Activated CD4-positive, alpha-beta T cell treated with anti-CD3 and anti-CD28 coated beads for 24 hours (primary cell): Measurements from ENCODE around the gene ASB15.
A peak's percentile ranks its signal among the peaks of the same experiment; 100 is the strongest.
"Not testable (repeated sequence)": the region's sequence is repeated elsewhere in the genome, so short reads cannot be mapped to it uniquely, and the experiment has no call there.

Source experiments
- DNase-seq, 2 donors: peaks; one replicate each; pipeline ENCODE4 v3.0.0-alpha.2; 2020; ENCODE audit warnings: low read depth in 2 of 2

Gene ASB15

DNA sequence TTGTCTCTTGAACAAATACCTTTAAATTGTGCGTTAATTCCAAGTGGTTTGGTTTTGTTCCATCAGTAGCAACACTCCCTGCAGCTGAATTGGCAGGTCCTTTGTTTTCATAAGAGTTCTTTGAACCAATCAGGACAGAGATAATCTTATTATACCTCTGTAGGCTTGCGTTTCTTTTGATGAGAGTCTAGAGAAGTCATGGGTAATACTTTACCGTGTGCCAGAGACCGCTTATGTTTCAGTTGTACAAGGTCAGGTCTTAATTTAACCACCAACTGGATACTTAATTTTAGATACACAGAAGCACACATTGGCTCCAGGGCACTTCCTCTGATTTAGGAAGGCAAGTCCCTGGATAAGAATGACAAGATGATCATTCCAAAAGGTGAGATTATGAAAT is at the start of gene ASB15:
ASB15 (plus strand) TSS at position 292 of the 400 bp plus-strand sequence. CDS start 12,682 bp downstream, outside the sequence.
- no peak for DNase-seq

DNA sequence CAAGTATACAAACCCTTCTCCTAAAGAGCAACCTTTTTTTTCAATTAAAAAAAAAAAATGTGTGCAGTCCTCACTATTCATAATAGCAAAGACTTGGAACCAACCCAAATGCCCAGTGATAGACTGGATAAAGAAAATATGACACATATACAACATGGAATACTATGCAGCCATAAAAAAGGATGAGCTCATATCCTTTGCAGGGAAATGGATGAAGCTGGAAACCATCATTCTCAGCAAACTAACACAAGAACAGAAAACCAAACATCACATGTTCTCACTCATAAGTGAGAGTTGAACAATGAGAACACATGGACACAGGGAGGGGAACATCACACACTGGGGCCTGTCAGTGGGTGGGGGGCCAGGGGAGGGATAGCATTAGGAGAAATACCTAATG is 49.5 kb upstream of the ASB15 start:
- not testable (repeated sequence) for DNase-seq

DNA sequence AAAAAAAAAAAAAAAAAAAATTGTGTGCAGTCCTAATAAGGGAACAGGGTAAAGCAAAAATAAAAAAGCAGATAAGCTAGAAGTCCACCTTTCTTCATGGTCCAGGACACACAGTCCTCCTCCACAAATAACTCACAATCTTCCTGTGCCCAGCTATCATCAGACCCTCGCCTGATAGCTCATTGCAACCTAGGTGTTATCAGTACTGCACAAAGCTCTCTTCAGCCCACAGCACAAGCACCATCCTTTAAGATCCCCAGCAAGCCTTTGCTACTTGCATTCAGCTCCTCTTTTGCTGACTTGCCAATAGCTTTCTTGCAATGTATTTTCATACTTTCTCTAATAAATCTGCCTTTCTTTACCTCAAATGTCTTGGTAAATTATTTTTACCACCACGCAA is 49.0 kb upstream of the ASB15 start:
- DNase-seq: no peak

DNA sequence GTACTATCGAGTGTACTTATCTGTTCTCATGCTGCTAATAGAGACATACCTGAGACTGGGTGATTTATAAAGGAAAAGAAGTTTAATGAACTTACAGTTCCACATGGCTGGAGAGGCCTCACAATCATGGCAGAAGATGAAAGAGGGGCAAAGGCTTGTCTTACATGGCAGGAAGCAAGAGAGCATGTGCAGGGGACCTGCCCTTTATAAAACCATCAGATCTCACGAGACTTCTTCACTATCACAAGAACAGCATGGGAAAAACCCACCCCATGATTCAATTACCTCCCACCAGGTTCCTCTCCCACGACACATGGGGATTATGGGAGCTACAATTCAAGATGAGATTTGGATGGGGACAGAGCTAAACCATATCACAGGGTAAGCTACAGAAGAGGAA is 48.5 kb upstream of the ASB15 start:
- no peak for DNase-seq

DNA sequence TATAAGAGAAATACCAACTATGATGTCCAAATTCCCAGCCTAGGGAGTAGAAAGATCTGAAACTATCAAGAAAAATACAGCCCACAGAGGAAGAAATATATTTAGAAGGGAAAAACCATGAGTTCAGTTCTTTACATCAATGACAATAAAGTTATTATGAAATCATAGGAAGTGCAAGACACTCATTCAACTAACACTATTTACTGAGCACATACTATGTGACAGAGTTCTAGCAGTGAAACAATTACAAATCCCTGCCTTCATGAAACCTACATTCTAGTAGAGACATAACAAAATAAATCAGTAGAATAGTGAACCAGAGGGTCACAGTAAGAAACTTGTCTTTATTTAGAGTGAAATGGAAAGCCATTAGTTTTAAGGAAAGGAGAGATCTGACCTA is 46.1 kb upstream of the ASB15 start:
- no peak for DNase-seq

DNA sequence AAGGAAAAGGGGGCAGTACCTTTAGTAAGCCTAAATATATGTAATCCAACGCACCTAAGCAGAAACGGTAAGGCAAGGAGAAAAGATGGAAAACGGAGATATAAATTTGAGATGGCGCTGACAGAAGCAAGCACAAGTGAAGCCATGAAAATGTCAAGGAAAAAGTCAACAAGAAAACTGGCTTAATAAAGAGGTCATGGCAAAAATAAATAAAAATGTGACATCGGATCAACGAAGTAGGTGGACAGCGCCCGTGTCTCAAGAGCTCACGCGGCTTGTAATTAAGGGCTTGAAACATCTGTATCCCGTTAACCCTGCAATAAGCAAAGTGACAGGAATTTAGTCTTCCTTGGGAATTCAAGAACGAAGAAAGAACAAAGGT is 44.6 kb upstream of the ASB15 start:
- no peak for DNase-seq

DNA sequence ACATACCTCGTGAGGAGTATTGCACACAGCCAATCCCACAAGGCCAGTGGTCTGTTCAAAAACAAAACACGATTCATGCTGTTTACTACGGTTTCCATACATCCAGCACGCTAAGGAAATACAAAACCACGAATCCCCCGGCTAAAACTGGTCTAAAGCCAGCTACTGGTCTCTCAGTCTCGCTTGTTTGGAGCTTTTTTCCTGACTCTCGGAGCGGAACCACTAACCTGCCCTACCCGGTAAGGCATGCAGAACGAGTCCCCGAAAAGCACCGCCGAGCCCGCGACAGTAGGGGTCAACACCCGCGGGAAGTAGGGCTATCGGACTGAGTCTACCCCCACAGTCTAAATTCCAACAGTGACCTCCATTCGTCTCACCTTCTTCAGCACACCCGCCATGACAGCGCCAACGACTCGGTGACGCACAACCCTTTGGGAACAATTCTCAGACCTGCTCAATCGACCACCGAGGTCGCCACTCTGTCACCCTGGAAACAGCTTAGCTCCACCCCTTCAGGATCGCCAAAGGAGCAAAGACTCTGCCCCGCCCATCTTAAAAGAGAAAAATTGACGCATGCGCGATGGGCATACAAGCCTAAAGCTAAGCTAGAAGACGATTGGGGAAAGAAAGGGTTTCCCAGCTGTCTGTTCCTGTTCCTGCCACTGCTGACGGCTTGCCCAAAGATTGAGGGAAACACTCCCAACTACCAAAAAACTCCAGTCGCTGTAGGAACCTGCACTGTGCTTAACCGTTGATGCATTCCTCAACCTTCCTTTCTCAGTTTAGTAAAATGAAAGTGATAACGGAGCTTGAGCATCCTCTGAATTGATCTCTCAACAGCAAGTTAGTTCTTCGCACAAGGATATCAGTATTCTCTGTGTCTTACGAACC is 44.0 kb upstream of the ASB15 start, which contains the start of gene NDUFA5:
NDUFA5 (minus strand) TSS at position 421 of the 891 bp plus-strand sequence; CDS start at position 398, 23 bp downstream.
- peak; percentile 91 to 98 for DNase-seq

DNA sequence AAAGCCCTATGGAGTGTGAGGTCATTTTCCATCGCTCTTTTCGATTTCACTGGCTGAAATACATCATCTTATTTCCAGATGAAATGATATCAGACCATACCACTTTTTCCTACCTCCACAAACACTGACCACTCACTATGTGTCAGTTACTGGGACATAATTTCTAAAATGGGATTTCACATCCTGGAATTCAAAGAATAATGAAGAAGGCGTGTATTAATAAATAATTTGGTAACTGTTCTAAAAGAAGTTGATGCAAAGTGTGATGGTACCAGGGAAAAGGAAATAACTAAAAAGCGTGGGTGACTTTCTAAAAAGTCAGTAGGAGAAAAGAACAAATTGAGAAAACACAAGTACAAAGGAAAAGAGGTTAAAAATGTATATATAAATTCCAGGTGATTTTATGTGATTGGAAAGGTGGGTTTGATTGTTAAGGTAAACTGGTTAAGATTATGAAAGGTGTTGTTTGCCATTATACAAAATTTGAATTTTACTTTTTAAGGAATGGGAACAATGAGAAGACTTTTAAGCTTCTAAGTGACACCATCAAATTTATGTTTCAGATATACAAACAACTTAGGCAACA is 43.2 kb upstream of the ASB15 start:
- DNase-seq: no peak

DNA sequence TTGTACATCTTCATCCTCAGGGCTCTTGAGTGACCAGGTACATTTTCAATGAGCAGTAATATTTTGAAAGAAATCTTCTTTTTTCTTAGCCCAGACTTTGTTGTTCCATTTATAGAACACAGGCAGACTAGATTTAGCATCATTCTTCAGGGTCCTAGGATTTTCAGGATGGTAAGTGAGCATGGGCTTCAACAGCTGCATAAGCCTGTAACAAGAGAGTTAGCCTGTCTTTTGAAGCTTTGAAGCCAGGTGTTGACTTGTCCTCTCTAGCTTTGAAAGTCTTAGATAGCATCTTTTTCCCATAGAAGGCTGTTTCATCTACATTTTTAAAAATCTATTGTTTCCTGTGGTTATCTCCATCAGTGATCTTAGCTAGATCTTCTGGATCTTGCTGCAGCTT is 39.5 kb upstream of the ASB15 start:
- no peak for DNase-seq

DNA sequence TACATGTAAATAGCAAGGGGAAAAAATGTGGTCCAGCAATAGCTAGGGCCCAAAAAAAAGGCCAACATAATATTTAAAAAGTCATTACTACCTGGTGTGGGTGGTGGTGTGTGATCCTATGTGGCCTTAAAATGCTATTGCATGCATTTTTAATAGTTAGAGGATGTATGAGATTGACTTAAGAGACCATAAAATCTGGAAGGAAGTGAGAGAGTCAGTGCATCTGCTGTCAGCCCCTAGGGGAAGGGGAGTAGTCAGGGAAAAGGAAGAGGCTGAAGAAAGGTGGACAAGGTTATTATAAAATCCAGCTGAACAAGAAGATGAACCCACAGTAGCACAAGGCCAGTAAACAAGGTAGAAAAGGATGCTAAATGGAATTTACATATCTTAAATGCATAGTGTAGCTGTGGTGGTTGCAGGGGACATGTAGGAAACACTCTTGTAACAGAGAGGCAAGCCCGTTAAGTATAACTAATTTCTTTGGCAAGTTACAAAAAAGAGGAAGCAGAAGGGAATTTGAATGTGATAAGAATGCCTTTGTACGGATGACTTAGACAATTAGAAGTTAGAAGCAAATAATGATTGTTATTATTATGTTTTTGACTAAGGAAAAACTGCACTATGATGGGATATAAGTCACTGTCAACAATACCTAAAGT is 32.1 kb upstream of the ASB15 start:
- no peak for DNase-seq

DNA sequence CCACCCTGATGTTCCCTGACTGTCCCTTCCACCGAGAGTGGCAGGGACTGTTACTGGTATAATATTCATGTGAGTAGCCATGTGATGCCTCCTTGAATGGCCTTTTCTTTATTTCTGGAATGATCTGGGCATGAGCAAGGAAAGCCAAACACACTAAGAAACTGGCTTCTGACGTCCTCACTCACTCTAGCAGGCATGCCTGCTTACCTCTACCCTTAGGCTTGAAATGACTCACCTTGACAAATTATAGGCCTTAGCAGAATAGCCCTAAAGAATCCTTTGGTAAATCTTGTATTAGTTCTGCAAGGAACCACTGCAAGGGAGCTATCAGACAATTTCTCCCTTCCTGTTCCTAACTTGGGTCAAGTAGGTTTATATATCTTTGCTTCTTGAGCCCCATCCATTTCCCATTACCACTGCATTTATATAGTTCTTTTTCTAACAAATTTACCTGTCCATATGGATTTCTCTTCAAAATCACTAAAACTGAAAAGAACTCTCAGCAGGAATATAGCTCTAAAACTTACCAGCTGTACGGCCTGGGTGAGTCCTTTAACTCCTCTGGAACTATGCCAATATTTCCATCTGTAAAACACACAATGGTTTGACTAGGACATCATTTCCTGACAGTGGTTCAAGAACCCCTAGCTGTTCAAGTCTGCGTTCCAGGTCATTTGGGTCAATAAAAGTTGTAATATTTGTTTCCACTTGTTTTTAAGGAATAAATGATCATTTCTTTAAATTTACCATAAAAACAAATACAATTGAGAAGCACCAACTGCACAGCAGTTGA is 31.0 kb upstream of the ASB15 start:
- no peak for DNase-seq

DNA sequence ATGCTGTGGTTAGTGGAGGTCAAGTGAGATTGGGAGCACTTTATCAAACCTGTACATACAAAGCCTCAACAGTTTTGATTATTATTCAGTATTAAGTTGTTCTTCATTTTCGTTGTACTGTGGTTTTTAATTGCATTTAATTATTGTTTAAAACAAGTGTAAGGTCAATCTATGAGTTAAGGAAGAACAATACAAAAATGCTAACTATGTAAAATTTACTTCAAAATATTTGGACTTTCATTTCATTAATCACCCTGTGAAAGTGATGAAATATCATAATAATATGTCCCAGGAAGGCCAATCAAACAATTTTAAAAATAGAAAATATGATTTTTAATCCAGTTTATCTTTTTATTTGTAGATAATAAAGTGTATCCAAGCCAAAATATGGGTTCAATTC is 30.4 kb upstream of the ASB15 start:
- DNase-seq: no peak

DNA sequence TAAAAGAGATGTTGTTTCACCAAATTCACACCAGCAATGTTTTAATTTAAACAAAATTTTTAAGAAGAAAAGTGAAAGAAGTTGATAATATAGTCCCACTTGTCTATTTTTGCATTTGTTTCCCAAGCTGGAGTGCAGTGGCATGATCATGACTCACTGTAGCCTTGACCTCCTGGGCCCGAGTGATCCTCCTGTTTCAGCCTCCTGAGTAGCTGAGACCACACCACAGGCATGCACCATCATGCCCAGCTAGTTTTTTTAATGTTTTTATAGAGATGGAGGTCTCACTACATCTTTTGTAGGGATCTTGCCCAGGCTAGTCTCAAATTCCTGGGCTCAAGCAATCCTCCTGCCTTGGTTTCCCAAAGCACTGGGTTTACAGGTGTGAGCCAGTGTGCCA is 29.9 kb upstream of the ASB15 start:
- DNase-seq: no peak

DNA sequence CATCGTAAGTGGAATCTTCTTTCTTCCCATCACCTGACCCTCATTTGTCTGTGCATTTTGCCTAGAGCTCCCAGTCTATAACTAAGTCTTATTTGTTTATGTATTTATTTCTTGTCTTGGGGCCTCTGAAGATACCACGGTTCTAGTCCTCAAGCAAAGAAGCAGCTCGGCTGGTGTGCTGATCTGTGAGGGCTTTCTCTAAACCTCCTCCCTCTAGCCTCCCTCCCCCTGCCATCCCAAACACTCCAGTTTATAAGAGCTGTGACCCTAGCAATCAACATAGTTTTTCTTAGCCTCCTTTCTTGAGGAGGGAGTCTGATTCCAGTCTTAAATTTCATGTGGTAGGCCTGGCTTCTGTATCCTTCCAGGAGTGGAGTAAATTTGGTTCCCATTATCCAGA is 28.3 kb upstream of the ASB15 start:
- no peak for DNase-seq

DNA sequence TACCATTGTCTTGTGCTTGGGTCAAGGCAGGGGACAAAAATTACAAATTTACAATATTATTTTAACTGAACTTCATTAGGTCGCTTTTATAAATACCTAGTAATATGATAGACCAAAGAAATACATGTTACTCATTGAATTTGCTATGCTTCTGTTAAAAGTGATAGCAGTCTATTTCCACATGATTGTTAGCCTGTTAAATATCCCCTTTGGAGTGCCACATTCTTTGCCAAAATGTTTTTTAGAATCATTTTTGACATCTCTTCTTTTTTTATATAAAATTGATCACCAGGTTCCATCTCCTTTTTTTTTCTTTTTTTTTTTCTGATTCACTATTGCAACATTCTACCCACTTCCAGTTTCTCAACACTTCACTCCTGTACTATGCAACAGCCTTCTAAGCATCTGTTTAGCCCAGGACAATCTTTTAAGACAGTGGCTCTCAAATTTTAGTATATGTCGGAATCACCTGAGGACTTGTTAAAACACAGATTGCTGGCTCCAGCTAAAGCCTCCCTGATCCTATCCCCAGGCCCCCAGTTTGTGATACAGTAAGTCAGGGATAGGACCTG is 27.6 kb upstream of the ASB15 start:
- no peak for DNase-seq

DNA sequence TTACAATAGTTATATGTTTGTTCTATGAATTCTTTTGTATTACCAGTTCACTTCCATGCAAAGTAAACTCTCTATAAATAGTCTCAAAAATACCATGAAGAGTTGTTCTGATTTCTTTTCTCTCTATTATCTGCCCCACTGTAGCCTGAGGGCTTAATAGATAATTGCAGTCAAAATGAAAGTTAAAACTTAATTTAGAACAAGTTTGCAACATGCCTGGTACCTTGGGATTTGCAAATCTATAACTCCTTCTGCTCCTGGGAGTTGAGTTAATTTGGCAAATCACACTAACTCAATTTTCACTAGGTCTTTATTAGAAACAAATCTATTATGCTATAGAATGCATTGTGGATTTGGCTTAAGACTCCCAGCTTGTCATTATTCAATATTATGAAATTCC is 22.2 kb upstream of the ASB15 start:
- DNase-seq: no peak

DNA sequence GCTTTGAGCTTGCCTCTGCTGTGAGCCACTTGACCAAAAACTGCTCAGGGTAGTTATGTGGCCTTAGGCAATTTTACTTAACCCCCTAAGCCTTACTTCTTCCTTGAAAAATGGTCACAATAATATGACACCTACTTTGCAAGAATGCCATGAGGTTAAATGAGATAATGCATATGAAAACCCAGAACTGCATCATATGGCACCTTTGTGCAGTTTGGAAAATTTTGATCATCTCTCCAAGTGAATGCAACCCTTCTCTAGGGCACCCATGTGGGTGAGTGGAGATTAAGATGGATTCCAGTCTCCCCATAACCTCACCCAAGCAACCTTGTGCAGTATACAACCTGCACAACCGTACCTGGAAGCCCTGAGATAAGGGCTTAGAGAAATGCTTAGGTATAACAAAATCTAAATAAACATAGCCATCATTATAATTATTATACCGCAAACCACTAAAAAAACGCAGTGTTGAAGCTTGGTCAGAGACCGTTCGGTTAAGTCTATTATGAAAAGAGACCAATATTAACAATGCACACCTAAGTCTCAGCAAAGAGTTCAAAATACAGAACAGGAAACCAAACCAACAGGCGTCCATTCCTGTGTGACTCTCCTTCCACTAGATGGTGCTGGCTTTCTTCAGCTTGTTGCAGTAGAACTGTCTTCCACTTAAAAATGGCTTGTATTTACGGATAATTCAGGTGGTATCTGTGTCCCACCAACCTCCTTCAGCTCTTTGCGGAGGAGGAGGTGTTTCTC is 21.0 kb upstream of the ASB15 start:
- DNase-seq: no peak

DNA sequence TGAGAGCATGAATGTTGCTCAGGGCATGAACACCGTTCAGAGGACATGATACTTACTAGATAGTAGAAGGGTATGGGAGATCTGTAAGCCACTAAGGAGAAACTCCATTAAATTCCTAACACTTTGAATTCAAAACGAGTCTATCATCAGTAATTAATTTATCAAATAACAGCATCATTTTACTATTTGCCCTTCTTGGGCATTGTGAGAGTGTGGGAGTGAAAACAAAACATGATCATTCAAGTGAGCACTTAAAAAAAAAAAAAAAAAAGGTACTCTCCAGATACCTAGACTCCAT is 20.5 kb upstream of the ASB15 start:
- no peak for DNase-seq

DNA sequence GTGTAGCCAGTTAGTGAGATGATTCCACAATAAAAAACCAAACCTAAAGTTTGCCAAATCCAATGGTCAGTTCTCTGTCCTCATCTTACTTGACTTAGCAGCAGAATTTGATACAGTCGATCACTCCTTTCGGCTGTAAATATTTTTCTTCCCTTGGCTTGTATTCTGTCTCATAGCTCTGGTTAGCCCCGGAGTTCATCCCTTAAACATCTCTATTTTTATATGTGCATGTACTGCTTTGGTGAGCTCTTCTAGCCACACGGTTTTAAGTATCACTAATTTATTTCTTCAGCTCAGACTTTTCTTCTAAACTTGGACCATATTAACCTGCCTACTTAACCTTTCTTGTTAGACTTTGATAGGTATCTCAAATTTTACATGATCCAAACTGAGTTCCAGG is 17.8 kb upstream of the ASB15 start:
- DNase-seq: no peak

DNA sequence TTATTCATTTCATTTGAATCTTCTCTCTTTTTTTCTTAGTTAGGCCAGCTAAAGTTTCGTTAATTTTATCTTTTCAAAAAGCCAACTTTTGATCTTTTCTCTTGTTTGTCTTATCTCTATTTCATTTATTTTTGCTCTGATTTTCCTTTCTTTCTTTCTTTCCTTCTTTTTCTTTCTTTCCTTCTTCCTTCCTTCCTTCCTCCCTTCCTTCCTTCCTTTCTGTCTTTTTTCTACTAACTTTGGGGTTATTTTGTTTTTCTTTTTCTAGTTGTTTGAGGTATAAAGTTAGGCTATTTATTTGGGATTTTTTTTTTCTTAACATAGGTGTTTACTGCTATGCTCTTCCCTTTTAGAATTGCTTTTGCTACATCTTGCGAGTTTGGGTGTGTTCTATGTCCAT is 13.2 kb upstream of the ASB15 start:
- no peak for DNase-seq

DNA sequence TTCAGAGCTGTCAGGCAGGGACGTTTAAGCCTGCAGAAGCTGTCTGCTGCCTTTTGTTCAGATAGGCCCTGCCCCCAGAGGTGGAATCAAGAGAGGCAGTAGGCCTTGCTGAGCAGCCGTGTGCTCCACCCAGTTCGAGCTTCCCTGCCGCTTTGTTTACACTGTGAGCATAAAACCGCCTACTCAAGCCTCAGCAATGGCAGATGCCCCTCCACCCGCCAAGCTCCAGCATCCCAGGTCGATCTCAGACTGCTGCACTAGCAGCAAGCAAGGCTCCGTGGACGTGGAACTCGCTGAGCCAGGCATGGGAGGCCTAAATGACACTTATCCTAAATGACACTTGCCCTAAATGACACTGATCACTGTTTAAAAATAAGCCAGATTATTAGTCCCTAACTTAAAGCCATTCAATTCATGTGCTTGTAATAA is 6.8 kb upstream of the ASB15 start:
- DNase-seq: no peak
